ENCODE measurements around the gene TXNRD2.

TXNRD2 gene

GRCh38 chr22:19831016-19831415 lies 110.6 kb downstream of the TXNRD2 start:
- Histone ChIP-seq H3K9me3 (ENCODE audit: control insufficient read depth, low read length) (no peaks in the 10 kb centered on the region), H3K27me3 (ENCODE audit: control insufficient read depth in 1 of 2, insufficient read depth in 1 of 2, low read length in 2 of 2) (no peaks in the 10 kb centered on the region), H3K36me3 (ENCODE audit: control insufficient read depth in 1 of 2, insufficient read depth in 2 of 2, low read depth in 1 of 2, low read length in 2 of 2) (no peaks in the 10 kb centered on the region), H2BK12ac (ENCODE audit: low read length in 2 of 2) (no peak overlapping the region), H3K4me1 (ENCODE audit: control insufficient read depth, insufficient read depth, low read depth, low read length) (no peaks in the 10 kb centered on the region), H3K18ac (ENCODE audit: low read depth in 1 of 2, low read length in 2 of 2) (no peak overlapping the region), H3K4me2 (ENCODE audit: low read length, poor library complexity, severe bottlenecking) (no peak overlapping the region), H4K8ac (ENCODE audit: low read length) (no peak overlapping the region), H3K79me1 (replicated peaks; ENCODE audit: low read length, poor library complexity, severe bottlenecking) (peaks cover 14% of the 10 kb centered on the region), H3K14ac (ENCODE audit: low read length in 2 of 2) (no peak overlapping the region), H3K27ac (ENCODE audit: low read length, poor library complexity, severe bottlenecking) (no peak overlapping the region), H2BK120ac (ENCODE audit: low read depth, low read length) (no peak overlapping the region), H2AK5ac (ENCODE audit: low read length, severe bottlenecking) (no peak overlapping the region), H3K4me3 (ENCODE audit: insufficient read depth in 1 of 2, low read depth in 1 of 2, low read length in 2 of 2) (no peak overlapping the region), H4K91ac (ENCODE audit: low read length) (no peak overlapping the region), H2BK5ac (ENCODE audit: low read depth, low read length, poor library complexity, severe bottlenecking) (no peak overlapping the region), H2AFZ (ENCODE audit: low read depth, low read length) (no peak overlapping the region), H3K23ac (ENCODE audit: low read length in 2 of 2) (no peak overlapping the region), H2BK15ac (ENCODE audit: low read depth, poor library complexity, severe bottlenecking) (no peak overlapping the region), H3K9ac (ENCODE audit: low read length) (no peak overlapping the region), H3K4ac (ENCODE audit: low read depth in 1 of 2, low read length in 2 of 2) (no peak overlapping the region)
- DNase-seq, result no peak
- WGBS, result 97% methylated on average over 6 of the region's 6 CpGs

- H3K4me1 ChIP-seq (ENCODE audit: control insufficient read depth, insufficient read depth, low read depth, low read length), result peaks cover 3% of the 10 kb centered on the region
- no peak overlapping the region for H2BK5ac ChIP-seq (ENCODE audit: low read depth, low read length, poor library complexity, severe bottlenecking)
- no peaks in the 10 kb centered on the region for H3K36me3 ChIP-seq (ENCODE audit: control insufficient read depth in 1 of 2, insufficient read depth in 2 of 2, low read depth in 1 of 2, low read length in 2 of 2)
- no peaks in the 10 kb centered on the region for H3K27me3 ChIP-seq (ENCODE audit: control insufficient read depth in 1 of 2, insufficient read depth in 1 of 2, low read length in 2 of 2)
- H3K18ac ChIP-seq (ENCODE audit: low read depth in 1 of 2, low read length in 2 of 2), result no peak overlapping the region
- H3K27ac ChIP-seq (ENCODE audit: low read length, poor library complexity, severe bottlenecking), result no peak overlapping the region
- no peak overlapping the region for H3K14ac ChIP-seq (ENCODE audit: low read length in 2 of 2)
- H2AK5ac ChIP-seq (ENCODE audit: low read length, severe bottlenecking), result no peak overlapping the region
- no peak for DNase-seq
- 88% methylated on average over 1 of the region's 2 CpGs for WGBS
- no peak overlapping the region for H3K4ac ChIP-seq (ENCODE audit: low read depth in 1 of 2, low read length in 2 of 2)
- H3K23ac ChIP-seq (ENCODE audit: low read length in 2 of 2), result no peak overlapping the region
- H3K4me2 ChIP-seq (ENCODE audit: low read length, poor library complexity, severe bottlenecking), result no peak overlapping the region
- no peak overlapping the region for H2BK12ac ChIP-seq (ENCODE audit: low read length in 2 of 2)
- no peak overlapping the region for H2BK120ac ChIP-seq (ENCODE audit: low read depth, low read length)
- no peak overlapping the region for H3K4me3 ChIP-seq (ENCODE audit: insufficient read depth in 1 of 2, low read depth in 1 of 2, low read length in 2 of 2)
- H4K91ac ChIP-seq (ENCODE audit: low read length), result no peak overlapping the region
- H4K8ac ChIP-seq (ENCODE audit: low read length), result no peak overlapping the region
- H2BK15ac ChIP-seq (ENCODE audit: low read depth, poor library complexity, severe bottlenecking), result no peak overlapping the region
- no peak overlapping the region for H2AFZ ChIP-seq (ENCODE audit: low read depth, low read length)
- H3K79me1 ChIP-seq (replicated peaks; ENCODE audit: low read length, poor library complexity, severe bottlenecking), result peaks cover 26% of the 10 kb centered on the region
- H3K9me3 ChIP-seq (ENCODE audit: control insufficient read depth, low read length), result no peaks in the 10 kb centered on the region
- no peak overlapping the region for H3K9ac ChIP-seq (ENCODE audit: low read length)
These were observed 113.6 kb downstream of the TXNRD2 start for GRCh38 chr22:19828035-19828401.

GRCh38 chr22:19827341-19828034 lies 114.1 kb downstream of the TXNRD2 start:
- no peak overlapping the region for H2BK120ac ChIP-seq (ENCODE audit: low read depth, low read length)
- no peak overlapping the region for H3K4me3 ChIP-seq (ENCODE audit: insufficient read depth in 1 of 2, low read depth in 1 of 2, low read length in 2 of 2)
- H2BK12ac ChIP-seq (ENCODE audit: low read length in 2 of 2), result no peak overlapping the region
- H4K8ac ChIP-seq (ENCODE audit: low read length), result no peak overlapping the region
- no peak overlapping the region for H3K27ac ChIP-seq (ENCODE audit: low read length, poor library complexity, severe bottlenecking)
- DNase-seq, result no peak
- no peak overlapping the region for H3K4ac ChIP-seq (ENCODE audit: low read depth in 1 of 2, low read length in 2 of 2)
- no peak overlapping the region for H3K4me2 ChIP-seq (ENCODE audit: low read length, poor library complexity, severe bottlenecking)
- no peaks in the 10 kb centered on the region for H3K36me3 ChIP-seq (ENCODE audit: control insufficient read depth in 1 of 2, insufficient read depth in 2 of 2, low read depth in 1 of 2, low read length in 2 of 2)
- H3K23ac ChIP-seq (ENCODE audit: low read length in 2 of 2), result no peak overlapping the region
- H4K91ac ChIP-seq (ENCODE audit: low read length), result no peak overlapping the region
- H3K4me1 ChIP-seq (ENCODE audit: control insufficient read depth, insufficient read depth, low read depth, low read length), result peaks cover 3% of the 10 kb centered on the region
- H2BK5ac ChIP-seq (ENCODE audit: low read depth, low read length, poor library complexity, severe bottlenecking), result no peak overlapping the region
- no peaks in the 10 kb centered on the region for H3K27me3 ChIP-seq (ENCODE audit: control insufficient read depth in 1 of 2, insufficient read depth in 1 of 2, low read length in 2 of 2)
- 78% methylated on average over 9 of the region's 10 CpGs for WGBS
- H2BK15ac ChIP-seq (ENCODE audit: low read depth, poor library complexity, severe bottlenecking), result no peak overlapping the region
- H2AK5ac ChIP-seq (ENCODE audit: low read length, severe bottlenecking), result no peak overlapping the region
- H3K14ac ChIP-seq (ENCODE audit: low read length in 2 of 2), result no peak overlapping the region
- no peak overlapping the region for H3K18ac ChIP-seq (ENCODE audit: low read depth in 1 of 2, low read length in 2 of 2)
- peaks cover 27% of the 10 kb centered on the region for H3K79me1 ChIP-seq (replicated peaks; ENCODE audit: low read length, poor library complexity, severe bottlenecking)
- no peak overlapping the region for H3K9ac ChIP-seq (ENCODE audit: low read length)
- no peak overlapping the region for H2AFZ ChIP-seq (ENCODE audit: low read depth, low read length)
- H3K9me3 ChIP-seq (ENCODE audit: control insufficient read depth, low read length), result no peaks in the 10 kb centered on the region

GRCh38 chr22:19826619-19826950 lies 115.0 kb downstream of the TXNRD2 start:
- Histone ChIP-seq H4K91ac (ENCODE audit: low read length) (no peak overlapping the region), H2AK5ac (ENCODE audit: low read length, severe bottlenecking) (no peak overlapping the region), H2BK12ac (ENCODE audit: low read length in 2 of 2) (no peak overlapping the region), H3K4me1 (ENCODE audit: control insufficient read depth, insufficient read depth, low read depth, low read length) (peaks cover 3% of the 10 kb centered on the region), H2BK5ac (ENCODE audit: low read depth, low read length, poor library complexity, severe bottlenecking) (no peak overlapping the region), H2BK15ac (ENCODE audit: low read depth, poor library complexity, severe bottlenecking) (no peak overlapping the region), H3K4me2 (ENCODE audit: low read length, poor library complexity, severe bottlenecking) (no peak overlapping the region), H3K4ac (ENCODE audit: low read depth in 1 of 2, low read length in 2 of 2) (no peak overlapping the region), H3K18ac (ENCODE audit: low read depth in 1 of 2, low read length in 2 of 2) (no peak overlapping the region), H3K4me3 (ENCODE audit: insufficient read depth in 1 of 2, low read depth in 1 of 2, low read length in 2 of 2) (no peak overlapping the region), H3K14ac (ENCODE audit: low read length in 2 of 2) (no peak overlapping the region), H4K8ac (ENCODE audit: low read length) (no peak overlapping the region), H3K36me3 (ENCODE audit: control insufficient read depth in 1 of 2, insufficient read depth in 2 of 2, low read depth in 1 of 2, low read length in 2 of 2) (no peaks in the 10 kb centered on the region), H3K79me1 (replicated peaks; ENCODE audit: low read length, poor library complexity, severe bottlenecking) (peaks cover 25% of the 10 kb centered on the region), H3K9ac (ENCODE audit: low read length) (no peak overlapping the region), H3K9me3 (ENCODE audit: control insufficient read depth, low read length) (no peaks in the 10 kb centered on the region), H2AFZ (ENCODE audit: low read depth, low read length) (no peak overlapping the region), H3K27me3 (ENCODE audit: control insufficient read depth in 1 of 2, insufficient read depth in 1 of 2, low read length in 2 of 2) (no peaks in the 10 kb centered on the region), H3K27ac (ENCODE audit: low read length, poor library complexity, severe bottlenecking) (no peak overlapping the region), H2BK120ac (ENCODE audit: low read depth, low read length) (no peak overlapping the region), H3K23ac (ENCODE audit: low read length in 2 of 2) (no peak overlapping the region)
- WGBS, result 0% methylated on average over 1 of the region's 2 CpGs
- DNase-seq, result no peak
